HFF-Myc (cell line): Measurements from ENCODE around the gene TLR5.

Experiments used
- DNase-seq: peaks from one replicate; pipeline ENCODE4 v3.0.0-alpha.2; 2011; ENCODE audit warnings: low read depth; ENCODE audit errors: extremely low read depth
- H3K4me3 ChIP-seq: replicated peaks from 2 replicates; pipeline ENCODE4 v1.5.1; 2011; ENCODE audit warnings: low read depth, mild to moderate bottlenecking, control low read depth, low read length
- TF ChIP-seq, protein P1 (sequence below): IDR thresholded peaks from 2 replicates; pipeline ENCODE4 v1.5.1; 2012; ENCODE audit warnings: mild to moderate bottlenecking, low read depth, low read length, control low read depth; ENCODE audit errors: missing control alignments

TLR5 gene

GRCh38 chr1:223118418-223118817 lies 24.6 kb downstream of the TLR5 start:
- no peak for DNase-seq
- H3K4me3 ChIP-seq: no peak overlapping the region

GRCh38 chr1:223116950-223117349 lies 26.1 kb downstream of the TLR5 start:
- TF ChIP-seq, protein P1, sequence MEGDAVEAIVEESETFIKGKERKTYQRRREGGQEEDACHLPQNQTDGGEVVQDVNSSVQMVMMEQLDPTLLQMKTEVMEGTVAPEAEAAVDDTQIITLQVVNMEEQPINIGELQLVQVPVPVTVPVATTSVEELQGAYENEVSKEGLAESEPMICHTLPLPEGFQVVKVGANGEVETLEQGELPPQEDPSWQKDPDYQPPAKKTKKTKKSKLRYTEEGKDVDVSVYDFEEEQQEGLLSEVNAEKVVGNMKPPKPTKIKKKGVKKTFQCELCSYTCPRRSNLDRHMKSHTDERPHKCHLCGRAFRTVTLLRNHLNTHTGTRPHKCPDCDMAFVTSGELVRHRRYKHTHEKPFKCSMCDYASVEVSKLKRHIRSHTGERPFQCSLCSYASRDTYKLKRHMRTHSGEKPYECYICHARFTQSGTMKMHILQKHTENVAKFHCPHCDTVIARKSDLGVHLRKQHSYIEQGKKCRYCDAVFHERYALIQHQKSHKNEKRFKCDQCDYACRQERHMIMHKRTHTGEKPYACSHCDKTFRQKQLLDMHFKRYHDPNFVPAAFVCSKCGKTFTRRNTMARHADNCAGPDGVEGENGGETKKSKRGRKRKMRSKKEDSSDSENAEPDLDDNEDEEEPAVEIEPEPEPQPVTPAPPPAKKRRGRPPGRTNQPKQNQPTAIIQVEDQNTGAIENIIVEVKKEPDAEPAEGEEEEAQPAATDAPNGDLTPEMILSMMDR: no peak
- no peak overlapping the region for H3K4me3 ChIP-seq
- DNase-seq: no peak

More at GRCh38 chr1:223118418-223118817, 24.6 kb downstream of the TLR5 start:
- TF ChIP-seq, protein P1: no peak

GRCh38 chr1:223114871-223115270 lies 28.2 kb downstream of the TLR5 start:
- no peak overlapping the region for H3K4me3 ChIP-seq
- DNase-seq: no peak
- TF ChIP-seq, protein P1: no peak

- TF ChIP-seq, protein P1: no peak
- no peak for DNase-seq
These were observed 32.1 kb downstream of the TLR5 start for GRCh38 chr1:223110952-223111351.

GRCh38 chr1:223109581-223110026 lies 33.4 kb downstream of the TLR5 start:
- no peak overlapping the region for H3K4me3 ChIP-seq
- TF ChIP-seq, protein P1: no peak
- no peak for DNase-seq

More at GRCh38 chr1:223110952-223111351, 32.1 kb downstream of the TLR5 start:
- no peak overlapping the region for H3K4me3 ChIP-seq

DNA sequence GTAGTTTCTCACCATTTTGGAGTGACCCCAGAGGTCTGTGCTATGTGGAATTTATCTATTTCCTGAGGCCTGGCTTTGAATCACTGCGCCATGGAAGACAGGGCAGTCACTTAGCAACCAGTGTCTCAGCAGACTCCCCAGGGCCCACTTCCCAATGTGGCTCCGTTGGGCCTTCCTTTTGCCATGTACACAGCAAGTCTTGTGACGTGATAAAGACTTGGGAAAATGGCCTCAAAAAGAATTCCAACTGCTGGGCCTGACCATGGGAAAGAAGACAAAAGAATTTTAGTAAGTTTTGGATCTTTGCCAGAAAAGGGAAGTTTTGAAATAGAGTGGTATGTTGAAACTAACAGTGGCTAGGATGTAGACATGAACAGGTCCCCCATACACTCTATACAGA lies 36.2 kb downstream of the TLR5 start:
- TF ChIP-seq, protein P1: no peak
- DNase-seq: no peak
- no peak overlapping the region for H3K4me3 ChIP-seq

- TF ChIP-seq, protein P1: no peak
- H3K4me3 ChIP-seq: no peak overlapping the region
- DNase-seq: no peak
These were observed 37.5 kb downstream of the TLR5 start for GRCh38 chr1:223105568-223105967.
